WTC11 (cell line): ENCODE measurements around the gene TMEM116.

Experiments used
- MXD4 ChIP-seq: fragments of 250-450 bp; sonication (Bioruptor Pico); IDR thresholded peaks from 2 replicates; pipeline ENCODE4 v1.8.0; 2021; ENCODE audit warnings: mild to moderate bottlenecking, moderate library complexity, borderline replicate concordance
- TEAD4 ChIP-seq: sonication (generic); formaldehyde crosslinking; IDR thresholded peaks from 2 replicates; pipeline ENCODE4 v1.8.0; 2022; ENCODE audit warnings: mild to moderate bottlenecking, missing genetic modification reagents
- ZNF281 ChIP-seq: sonication (generic); formaldehyde crosslinking; IDR thresholded peaks from 2 replicates; pipeline ENCODE4 v1.8.0; 2023; ENCODE audit warnings: mild to moderate bottlenecking, missing genetic modification reagents
- TF ChIP-seq, protein P1 (sequence below): fragments of 200-600 bp; IDR thresholded peaks from 2 replicates; pipeline ENCODE4 v1.8.0; 2022; ENCODE audit warnings: antibody characterized with exemption

- TF ChIP-seq, protein P1, sequence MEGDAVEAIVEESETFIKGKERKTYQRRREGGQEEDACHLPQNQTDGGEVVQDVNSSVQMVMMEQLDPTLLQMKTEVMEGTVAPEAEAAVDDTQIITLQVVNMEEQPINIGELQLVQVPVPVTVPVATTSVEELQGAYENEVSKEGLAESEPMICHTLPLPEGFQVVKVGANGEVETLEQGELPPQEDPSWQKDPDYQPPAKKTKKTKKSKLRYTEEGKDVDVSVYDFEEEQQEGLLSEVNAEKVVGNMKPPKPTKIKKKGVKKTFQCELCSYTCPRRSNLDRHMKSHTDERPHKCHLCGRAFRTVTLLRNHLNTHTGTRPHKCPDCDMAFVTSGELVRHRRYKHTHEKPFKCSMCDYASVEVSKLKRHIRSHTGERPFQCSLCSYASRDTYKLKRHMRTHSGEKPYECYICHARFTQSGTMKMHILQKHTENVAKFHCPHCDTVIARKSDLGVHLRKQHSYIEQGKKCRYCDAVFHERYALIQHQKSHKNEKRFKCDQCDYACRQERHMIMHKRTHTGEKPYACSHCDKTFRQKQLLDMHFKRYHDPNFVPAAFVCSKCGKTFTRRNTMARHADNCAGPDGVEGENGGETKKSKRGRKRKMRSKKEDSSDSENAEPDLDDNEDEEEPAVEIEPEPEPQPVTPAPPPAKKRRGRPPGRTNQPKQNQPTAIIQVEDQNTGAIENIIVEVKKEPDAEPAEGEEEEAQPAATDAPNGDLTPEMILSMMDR: no peak
- no peak for TF ChIP-seq MXD4 (CRISPR knock-in tag)
- TF ChIP-seq TEAD4 (CRISPR knock-in tag): no peak
- TF ChIP-seq ZNF281: no peak
Observed at GRCh38 chr12:112032292-112032691, 19.3 kb upstream of the TMEM116 start.
